GM13977 (cell line): ENCODE measurements around the gene CDK11A.
"Not testable (repeated sequence)": the region's sequence is repeated elsewhere in the genome, so short reads cannot be mapped to it uniquely, and the experiment has no call there.

Experiments used
- DNase-seq: peaks from one replicate; pipeline ENCODE4 v3.0.0; 2012; ENCODE audit warnings: low spot score
- in situ Hi-C: fragments of 300-500 bp; cut with MboI; formaldehyde crosslinking; loops from one replicate; pipeline ENCODE4 v1.12.0; 2022; ENCODE audit warnings: low sequenced_read_pairs, low pct_unique_long_range_greater_than_20kb, mixed read lengths, inconsistent platforms; ENCODE audit not compliant: unreplicated experiment
- TF ChIP-seq, protein P1 (sequence below): IDR thresholded peaks from 2 replicates; pipeline ENCODE4 v1.5.1; 2012; ENCODE audit warnings: mild to moderate bottlenecking, control low read depth; ENCODE audit not compliant: insufficient read depth; ENCODE audit errors: extremely low read depth, missing control alignments

CDK11A gene

DNA sequence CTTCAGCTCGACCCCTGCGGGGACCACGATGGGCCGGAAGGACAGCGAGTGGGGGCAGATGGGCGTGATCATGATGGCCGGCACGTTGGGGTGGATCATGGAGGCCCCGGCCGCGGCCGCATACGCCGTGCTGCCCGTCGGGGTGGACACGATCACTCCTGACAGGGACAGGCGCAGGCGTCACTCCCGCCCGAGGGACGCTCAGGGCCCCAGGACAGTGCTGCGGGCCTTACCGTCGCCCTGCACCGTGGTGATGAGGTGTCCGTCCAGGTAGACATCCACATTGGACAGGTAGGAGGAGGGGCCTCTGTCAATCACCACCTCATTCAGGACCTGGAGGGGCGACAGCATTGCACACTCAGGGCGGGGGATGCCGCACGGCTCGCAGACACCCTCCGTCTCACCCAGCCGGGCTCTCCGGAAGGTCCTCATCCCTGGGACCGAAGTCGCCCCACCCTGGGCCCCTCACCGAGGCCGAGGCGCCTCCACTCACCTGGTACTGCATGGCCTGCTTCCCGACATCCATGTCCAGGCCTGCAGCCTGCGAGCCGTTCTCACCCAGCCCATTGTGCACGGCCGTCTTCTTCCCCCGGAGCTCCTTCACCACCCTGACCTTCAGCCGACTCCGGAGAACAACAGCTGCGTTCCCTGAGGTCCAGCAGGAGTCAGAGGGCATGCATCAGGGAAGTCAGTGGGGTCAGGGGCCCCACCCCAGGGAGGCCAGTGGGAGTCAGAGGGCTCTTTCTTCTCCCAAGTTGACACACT is 30.1 kb upstream of the CDK11A start:
- TF ChIP-seq, protein P1, sequence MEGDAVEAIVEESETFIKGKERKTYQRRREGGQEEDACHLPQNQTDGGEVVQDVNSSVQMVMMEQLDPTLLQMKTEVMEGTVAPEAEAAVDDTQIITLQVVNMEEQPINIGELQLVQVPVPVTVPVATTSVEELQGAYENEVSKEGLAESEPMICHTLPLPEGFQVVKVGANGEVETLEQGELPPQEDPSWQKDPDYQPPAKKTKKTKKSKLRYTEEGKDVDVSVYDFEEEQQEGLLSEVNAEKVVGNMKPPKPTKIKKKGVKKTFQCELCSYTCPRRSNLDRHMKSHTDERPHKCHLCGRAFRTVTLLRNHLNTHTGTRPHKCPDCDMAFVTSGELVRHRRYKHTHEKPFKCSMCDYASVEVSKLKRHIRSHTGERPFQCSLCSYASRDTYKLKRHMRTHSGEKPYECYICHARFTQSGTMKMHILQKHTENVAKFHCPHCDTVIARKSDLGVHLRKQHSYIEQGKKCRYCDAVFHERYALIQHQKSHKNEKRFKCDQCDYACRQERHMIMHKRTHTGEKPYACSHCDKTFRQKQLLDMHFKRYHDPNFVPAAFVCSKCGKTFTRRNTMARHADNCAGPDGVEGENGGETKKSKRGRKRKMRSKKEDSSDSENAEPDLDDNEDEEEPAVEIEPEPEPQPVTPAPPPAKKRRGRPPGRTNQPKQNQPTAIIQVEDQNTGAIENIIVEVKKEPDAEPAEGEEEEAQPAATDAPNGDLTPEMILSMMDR = no peak
- in situ Hi-C loops = no loop called here

DNA sequence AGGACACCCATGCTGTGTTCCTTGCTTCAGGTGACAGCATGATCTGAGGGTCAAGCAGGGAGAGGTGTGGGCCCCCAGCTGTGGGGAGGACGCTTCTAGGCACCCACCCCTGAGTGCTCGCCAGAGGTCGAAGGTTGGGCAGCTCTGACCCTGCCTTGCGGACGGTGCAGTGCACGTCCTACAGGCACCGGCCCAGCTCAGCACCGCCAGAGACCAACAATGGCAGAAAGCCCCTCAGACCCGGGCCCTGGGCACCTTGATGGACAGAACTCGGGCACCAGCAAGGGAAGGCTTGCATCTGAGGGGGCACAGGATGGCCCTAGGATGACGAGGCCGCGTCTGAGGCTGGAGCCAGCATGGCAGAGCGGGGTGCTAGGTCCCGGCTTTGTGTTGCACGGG is 29.4 kb upstream of the CDK11A start:
- DNase-seq = no peak
- in situ Hi-C loops = no loop called here
- TF ChIP-seq, protein P1 = no peak

More for the DNA sequence above, 30.1 kb upstream of the CDK11A start:
- DNase-seq = peak; percentile 36

DNA sequence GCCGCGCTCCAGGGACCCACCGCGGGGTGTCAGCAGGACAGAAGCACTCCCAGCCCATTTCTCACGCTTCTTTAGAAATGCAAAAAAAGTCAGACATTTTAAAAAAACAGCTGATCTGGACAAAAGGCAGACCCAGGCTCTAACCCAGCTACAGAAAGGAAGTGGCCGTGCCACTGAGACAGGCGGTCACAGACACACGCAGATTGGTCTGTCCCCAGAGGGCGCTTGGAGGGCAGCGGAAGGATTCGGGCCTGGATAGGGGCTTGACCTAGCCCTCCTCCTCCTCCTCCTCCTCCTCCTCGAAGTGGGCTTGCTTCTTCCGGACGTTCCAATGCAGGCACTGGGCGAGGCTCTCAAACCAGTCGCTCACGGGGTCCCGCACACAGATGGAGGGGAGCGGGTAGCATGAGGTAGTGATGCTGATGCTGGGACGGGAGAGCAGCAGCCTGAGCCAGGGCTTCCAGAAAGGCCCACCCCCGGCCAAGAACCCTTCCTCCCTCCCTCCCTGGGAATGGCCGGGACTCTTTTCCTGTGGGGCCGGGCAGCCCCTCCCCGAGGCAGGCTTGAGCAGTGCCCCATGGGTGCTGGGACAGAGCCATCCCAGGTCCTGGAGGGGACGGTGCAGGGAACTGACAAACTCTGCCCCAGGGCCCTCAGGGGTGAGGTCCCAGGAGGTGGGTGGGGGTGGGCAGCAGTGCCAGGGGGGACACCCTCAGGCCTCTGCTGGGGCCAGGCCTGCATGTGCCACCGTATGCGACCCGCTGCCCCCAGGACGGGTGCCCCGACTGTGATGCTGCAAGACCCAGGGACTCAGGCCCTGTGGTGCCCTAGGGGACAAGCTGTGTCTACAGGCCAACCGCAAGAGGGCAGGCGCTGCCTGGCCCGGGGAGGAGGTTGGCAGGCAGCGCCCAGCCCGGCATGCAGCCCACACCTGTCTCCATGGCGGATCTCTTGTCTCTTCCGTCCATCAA is 28.8 kb upstream of the CDK11A start:
- TF ChIP-seq, protein P1 = no peak
- in situ Hi-C loops = no loop called here
- DNase-seq = peak; percentile 31

DNA sequence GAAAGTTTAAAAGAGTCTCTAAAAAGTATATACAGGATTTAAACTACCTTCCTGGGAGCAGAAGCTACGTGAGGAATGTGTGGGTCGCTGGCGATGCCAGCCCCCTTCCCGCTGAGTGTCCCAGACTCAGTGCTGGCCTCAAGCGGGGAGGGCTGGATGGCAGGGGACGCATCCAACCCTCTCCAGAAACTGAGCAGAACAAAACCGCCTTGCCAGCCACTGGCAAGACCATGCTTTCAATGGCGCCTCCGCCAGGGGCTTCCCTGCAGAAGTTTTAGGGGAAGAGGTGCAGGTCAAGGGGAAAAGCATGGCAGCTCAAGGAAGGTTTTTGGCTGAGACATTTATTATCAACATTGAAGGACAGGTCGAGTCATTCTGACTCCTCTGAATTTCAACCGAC is 28.0 kb upstream of the CDK11A start:
- in situ Hi-C loops = no loop called here
- DNase-seq = no peak
- TF ChIP-seq, protein P1 = no peak

DNA sequence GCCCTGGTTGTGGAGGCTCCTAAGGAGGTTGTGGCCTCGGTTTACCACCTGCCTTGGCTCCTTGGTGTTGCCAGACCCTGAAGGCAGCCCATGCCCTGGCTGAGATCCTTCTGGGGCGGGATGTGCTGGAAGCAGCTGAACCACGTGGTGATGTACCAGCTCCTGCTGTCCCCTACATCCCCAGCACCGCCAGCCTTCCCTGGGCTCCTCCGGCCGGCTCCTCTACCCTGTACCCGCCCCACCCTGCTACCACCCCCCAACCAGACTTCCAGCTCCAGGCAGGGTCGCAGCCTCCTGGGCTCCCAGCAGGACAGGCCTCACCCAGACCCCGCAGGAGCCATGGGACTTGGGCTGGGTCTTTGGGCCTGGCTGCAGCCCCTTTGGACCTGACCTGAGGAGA is 25.8 kb upstream of the CDK11A start:
- peak; percentile 5 for DNase-seq
- in situ Hi-C loops = not testable (repeated sequence)

DNA sequence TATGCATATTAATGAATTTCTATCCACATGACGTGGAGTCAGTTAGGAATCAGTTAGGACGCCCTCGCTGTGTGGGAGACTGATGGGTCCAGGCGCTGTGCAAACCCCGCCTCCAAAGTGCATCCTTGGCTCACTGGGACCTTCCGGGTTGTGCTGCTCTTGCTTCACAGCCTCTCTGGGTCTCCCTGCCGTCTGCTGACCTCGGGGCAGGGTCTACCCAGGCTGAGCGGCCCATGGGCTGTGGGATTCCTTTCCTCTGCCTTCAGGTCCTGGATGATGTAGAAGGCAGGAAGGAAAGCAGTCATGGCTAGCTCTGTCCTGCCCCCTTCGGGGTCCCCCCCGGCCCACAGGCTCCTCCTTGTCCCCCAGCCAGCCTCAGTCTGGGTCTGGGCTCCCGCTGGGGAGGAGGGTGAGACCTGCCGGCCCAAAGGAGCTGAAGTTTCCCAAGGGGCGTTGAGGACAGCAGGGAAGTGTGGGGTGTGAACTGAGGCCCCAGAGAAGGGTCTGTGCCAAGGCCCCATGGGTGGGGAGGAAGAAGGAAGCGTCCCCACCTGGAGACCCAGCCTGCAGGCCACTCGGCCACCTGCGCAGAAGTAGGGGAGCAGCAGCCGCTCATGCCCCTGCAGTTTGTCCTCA is 24.6 kb upstream of the CDK11A start:
- in situ Hi-C loops = no loop called here
- peak; percentile 12 for DNase-seq
- TF ChIP-seq, protein P1 = no peak

DNA sequence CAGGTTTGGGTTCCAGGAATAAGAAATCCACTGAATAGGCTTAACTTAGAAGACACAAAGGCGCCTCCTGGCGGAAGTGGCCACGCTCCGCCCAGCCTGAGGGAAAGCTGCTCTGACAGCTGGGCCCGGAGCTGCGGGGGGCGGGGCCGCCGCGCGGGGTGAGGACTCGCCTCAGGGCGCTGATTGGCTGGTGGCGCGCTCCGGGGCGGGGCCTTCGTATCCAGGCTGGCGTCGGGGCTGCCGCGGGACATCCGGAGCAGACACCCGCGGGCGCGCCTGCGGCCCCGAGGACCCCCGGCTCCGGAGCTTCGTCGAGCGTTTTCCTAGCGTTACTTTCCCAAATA is 22.4 kb upstream of the CDK11A start:
- DNase-seq, in situ Hi-C loops: not testable (repeated sequence)

DNA sequence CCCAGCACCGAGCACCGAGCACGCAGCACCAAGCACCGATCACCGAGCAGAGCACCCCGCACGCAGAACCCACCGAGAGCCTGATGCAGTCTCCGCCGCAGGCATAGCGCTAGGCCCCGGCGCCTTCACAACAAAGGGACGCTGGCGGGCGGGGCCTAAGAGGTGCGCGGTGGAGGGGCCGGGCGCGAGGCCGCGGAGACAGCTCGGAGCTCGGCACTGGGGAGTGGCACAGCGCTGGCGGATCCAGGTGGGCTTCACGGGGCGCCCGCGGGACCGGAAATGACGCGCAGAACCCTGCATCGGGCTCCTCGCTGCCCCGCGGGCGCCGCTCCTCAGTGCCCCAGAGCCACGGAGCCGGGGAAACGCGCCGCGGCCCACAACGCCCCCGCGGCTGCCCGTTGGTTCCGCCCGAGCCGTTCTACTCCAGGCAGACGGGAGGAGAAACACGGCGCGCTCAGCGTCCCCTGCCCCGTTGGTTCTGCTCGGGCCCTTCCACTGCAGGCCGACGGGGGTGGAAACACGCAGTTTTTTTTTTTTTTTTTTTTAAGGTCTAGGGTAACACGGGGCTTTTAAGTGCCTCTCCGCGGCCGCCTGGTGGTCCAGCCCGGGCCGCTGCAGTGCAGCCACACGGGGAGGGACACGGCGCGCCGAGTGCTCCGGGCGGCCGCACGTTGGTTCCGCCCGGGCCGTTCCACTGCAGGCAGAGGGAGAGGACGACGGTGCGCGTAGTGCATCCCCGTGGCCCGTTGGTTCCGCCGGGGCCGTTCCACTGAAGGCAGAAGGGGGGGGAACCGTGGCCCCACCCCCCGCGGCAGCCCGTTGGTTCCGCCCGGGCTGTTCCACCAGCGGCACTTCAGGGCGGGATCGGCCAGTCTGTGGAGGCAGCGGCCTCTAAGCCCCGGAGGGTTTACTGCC is 21.8 kb upstream of the CDK11A start:
- in situ Hi-C loops, DNase-seq: not testable (repeated sequence)

DNA sequence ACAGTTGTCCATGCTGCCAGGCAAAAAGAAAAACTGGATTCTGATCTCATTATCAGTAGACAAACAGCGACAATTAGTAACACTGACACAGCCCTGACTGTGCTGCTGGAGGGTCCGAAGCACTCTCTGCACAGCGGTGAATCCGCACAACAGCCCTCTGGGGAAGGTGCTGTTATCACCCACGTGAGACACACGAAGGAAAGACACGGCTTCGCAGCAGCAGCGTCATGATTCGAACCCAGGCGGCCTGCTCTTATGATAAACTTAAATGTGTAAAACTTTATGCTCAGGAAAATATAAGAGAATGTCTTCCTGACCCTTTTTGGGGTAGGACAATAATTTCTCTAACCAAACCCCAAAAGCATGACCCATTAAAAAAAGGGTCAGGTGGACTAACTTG is 18.4 kb upstream of the CDK11A start:
- DNase-seq, in situ Hi-C loops: not testable (repeated sequence)

DNA sequence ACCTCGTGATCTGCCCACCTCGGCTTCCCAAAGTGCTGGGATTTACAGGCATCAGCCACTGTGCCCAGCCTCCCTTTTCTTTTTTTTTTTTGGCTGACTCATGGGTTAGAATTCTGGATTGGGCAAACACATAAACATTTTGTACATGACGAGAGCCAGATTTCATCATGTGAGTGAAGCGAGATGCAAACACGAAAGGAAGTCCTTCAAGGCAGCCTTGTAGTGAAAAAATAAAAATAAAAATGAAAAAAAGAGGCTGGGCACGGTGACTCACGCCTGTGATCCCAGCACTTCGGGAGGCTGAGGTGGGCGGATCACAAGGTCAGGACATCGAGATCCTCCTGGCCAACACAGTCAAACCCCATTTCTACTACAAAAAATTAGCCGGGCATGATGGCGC is 16.9 kb upstream of the CDK11A start:
- DNase-seq, in situ Hi-C loops: not testable (repeated sequence)
